GM12878 (cell line): ENCODE measurements around the gene AKT3. TPM values are rescaled to one million over a fixed set of nuclear protein-coding genes. Genes with fewer than 3 reads are reported as not detected.
A peak's percentile ranks its signal among the peaks of the same experiment; 100 is the strongest.

ENCODE experiments used
- ASH2L ChIP-seq: fragments of 300-600, 200-600 bp; sonication (generic); IDR thresholded peaks from 2 replicates; pipeline ENCODE4 v1.6.1; 2017; ENCODE audit warnings: low read depth, mild to moderate bottlenecking, borderline replicate concordance
- CBX5 ChIP-seq: sonication (generic); IDR thresholded peaks from 2 replicates; pipeline ENCODE4 v1.6.1; 2016; ENCODE audit warnings: low read depth, moderate library complexity, mild to moderate bottlenecking, inconsistent platforms
- CEBPB ChIP-seq, 2 experiments: fragments of 150-350 bp in 1 of 2; IDR thresholded peaks; 2 replicates each; pipeline ENCODE4 v1.6.1; 2012 to 2014; ENCODE audit warnings: low read depth in 2 of 2, low read length in 2 of 2, borderline replicate concordance in 1 of 2, inconsistent platforms in 1 of 2
- CHD1 ChIP-seq: IDR thresholded peaks from 2 replicates; pipeline ENCODE4 v1.6.1; 2012; ENCODE audit warnings: low read depth, low read length, improper control_type of control experiment
- CREM ChIP-seq: IDR thresholded peaks from 2 replicates; pipeline ENCODE4 v1.6.1; 2014; ENCODE audit warnings: antibody characterized with exemption, low read depth
- EGR1 ChIP-seq, 2 experiments: IDR thresholded peaks; 1 replicate in 1 of 2; 2 replicates in 1 of 2; pipeline ENCODE4 v1.6.1; 2011 to 2012; ENCODE audit warnings: low read depth in 2 of 2, low read length in 2 of 2, borderline replicate concordance in 1 of 2, mild to moderate bottlenecking in 1 of 2, moderate library complexity in 1 of 2
- HDAC2 ChIP-seq: fragments of 200-600 bp; sonication (generic); IDR thresholded peaks from 2 replicates; pipeline ENCODE4 v1.6.1; 2017
- HDAC6 ChIP-seq: fragments of 200-600 bp; sonication (generic); IDR thresholded peaks from one replicate; pipeline ENCODE4 v1.8.0; 2017; ENCODE audit warnings: antibody characterized with exemption; ENCODE audit not compliant: unreplicated experiment
- LARP7 ChIP-seq: fragments of 450-650 bp; IDR thresholded peaks from 2 replicates; pipeline ENCODE4 v1.6.1; 2017; ENCODE audit warnings: mild to moderate bottlenecking
- NFYB ChIP-seq: IDR thresholded peaks from 2 replicates; pipeline ENCODE4 v1.6.1; 2011; ENCODE audit warnings: low read depth, mild to moderate bottlenecking, low read length, improper control_type of control experiment, moderate library complexity; ENCODE audit not compliant: insufficient read depth
- SMC3 ChIP-seq: IDR thresholded peaks from 2 replicates; pipeline ENCODE4 v1.6.1; 2011; ENCODE audit warnings: low read length, improper control_type of control experiment, borderline replicate concordance
- YBX1 ChIP-seq: fragments of 450-650 bp; IDR thresholded peaks from 2 replicates; pipeline ENCODE4 v1.6.1; 2016; ENCODE audit warnings: antibody characterized with exemption
- YY1 ChIP-seq: IDR thresholded peaks from 2 replicates; pipeline ENCODE4 v1.6.1; 2011; ENCODE audit warnings: low read depth, mild to moderate bottlenecking, low read length
- polyA plus RNA-seq, 11 experiments: library from polyadenylated mRNA; depleted of rRNA in 4 of 11; unstranded in 6 of 11; stranded (reverse) in 5 of 11; fragments of >200 nt; fragmentation: Nextera tagmentation in 4 of 11; fragmentation: Illumina TruSeq in 1 of 11; extraction: Ambion mirVana in 4 of 11; extraction: Trizol in 1 of 11; gene quantifications; 1 replicate in 1 of 11; 2 replicates in 10 of 11; pipeline versions ENCODE4 v1.2.1 to v1.2.3, GENCODE V29; 2011 to 2016; ENCODE audit warnings: inconsistent platforms in 2 of 11, missing spikeins in 2 of 11, low read depth in 1 of 11
- total RNA-seq, 4 experiments: library from RNA; depleted of rRNA in 3 of 4; stranded (reverse); fragments of >200 nt in 3 of 4; fragmentation: Illumina TruSeq in 1 of 4; extraction: Trizol in 1 of 4; gene quantifications; 2 replicates each; pipeline versions ENCODE4 v1.2.1 to v1.2.3, GENCODE V29; 2013 to 2021
- TF ChIP-seq, protein P1 (sequence below): fragments of 150-350 bp; IDR thresholded peaks from 2 replicates; pipeline ENCODE4 v1.6.1; 2014; ENCODE audit warnings: mild to moderate bottlenecking, low read depth, low read length
- TF ChIP-seq, protein P2 (sequence below): fragments of 450-650 bp; conservative IDR thresholded peaks from 2 replicates; pipeline ENCODE4 v1.6.1; 2017; ENCODE audit warnings: mild to moderate bottlenecking, moderate library complexity
- TF ChIP-seq, protein P3 (sequence below): IDR thresholded peaks from 2 replicates; pipeline ENCODE4 v1.6.1; 2012; ENCODE audit warnings: improper control_type of control experiment, low read depth, low read length; ENCODE audit not compliant: insufficient replicate concordance
- TF ChIP-seq, protein P4 (sequence below): fragments of 450-650 bp; IDR thresholded peaks from 2 replicates; pipeline ENCODE4 v1.6.1; 2017; ENCODE audit warnings: antibody characterized with exemption, mild to moderate bottlenecking, moderate library complexity

Gene AKT3
- total and polyA plus RNA-seq, 10 of the 15 experiments (the other 5 are each of a cell fraction or from before 2014, with no cell fraction given), result 0.03 to 0.56 (median 0.19) TPM

DNA sequence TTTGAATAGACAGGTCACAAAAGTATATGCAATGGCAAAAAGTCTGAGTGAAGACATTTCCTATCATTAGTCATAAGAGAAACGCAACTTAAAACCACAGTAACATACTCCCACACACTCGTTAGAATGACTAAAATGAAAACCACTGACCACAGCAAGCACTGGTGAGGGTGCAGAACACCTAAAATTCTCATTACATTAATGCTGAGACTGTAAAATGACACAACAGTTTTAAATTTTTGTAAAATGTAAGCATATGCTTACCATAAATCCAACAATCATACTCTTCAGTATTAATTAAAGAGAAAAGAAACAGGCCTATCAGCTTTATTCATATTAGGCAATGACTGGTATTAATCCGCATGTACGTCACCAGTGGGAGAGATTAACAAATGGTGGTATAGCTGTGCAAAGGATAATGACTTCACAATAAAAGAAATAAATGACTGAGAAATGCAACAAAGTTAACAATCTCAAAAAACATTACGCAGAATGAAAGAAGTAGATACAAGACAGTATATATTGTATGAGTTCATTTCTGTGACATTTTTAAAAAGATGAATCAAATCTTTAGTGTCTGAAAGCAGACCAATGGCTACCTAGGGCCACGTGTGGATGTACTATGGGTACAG is 253.5 kb downstream of the AKT3 start (continued):
- TF ChIP-seq, protein P1, sequence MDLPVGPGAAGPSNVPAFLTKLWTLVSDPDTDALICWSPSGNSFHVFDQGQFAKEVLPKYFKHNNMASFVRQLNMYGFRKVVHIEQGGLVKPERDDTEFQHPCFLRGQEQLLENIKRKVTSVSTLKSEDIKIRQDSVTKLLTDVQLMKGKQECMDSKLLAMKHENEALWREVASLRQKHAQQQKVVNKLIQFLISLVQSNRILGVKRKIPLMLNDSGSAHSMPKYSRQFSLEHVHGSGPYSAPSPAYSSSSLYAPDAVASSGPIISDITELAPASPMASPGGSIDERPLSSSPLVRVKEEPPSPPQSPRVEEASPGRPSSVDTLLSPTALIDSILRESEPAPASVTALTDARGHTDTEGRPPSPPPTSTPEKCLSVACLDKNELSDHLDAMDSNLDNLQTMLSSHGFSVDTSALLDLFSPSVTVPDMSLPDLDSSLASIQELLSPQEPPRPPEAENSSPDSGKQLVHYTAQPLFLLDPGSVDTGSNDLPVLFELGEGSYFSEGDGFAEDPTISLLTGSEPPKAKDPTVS, result no peak
- TF ChIP-seq LARP7 (no peak), NFYB (no peak), ASH2L (no peak), CEBPB (IDR thresholded peaks at IDR 0.05; ENCODE audit: borderline replicate concordance in 1 of 2, low read depth in 2 of 2, low read length in 2 of 2) (peak in 1 of 2 experiments; percentile 98; a peak in 2 of 4 replicates), CHD1 (no peak), HDAC2 (no peak), HDAC6 (no peak), CBX5 (peak; percentile 80; the same call in 1 of the 2 replicates), SMC3 (no peak), CREM (peak; percentile 93), YY1 (no peak), YBX1 (no peak), EGR1 (IDR thresholded peaks at IDR 0.05; ENCODE audit: borderline replicate concordance in 1 of 2, low read depth in 2 of 2, low read length in 2 of 2) (peak in 1 of 2 experiments; percentile 80; a peak in 2 of 3 replicates)
- TF ChIP-seq, protein P2, sequence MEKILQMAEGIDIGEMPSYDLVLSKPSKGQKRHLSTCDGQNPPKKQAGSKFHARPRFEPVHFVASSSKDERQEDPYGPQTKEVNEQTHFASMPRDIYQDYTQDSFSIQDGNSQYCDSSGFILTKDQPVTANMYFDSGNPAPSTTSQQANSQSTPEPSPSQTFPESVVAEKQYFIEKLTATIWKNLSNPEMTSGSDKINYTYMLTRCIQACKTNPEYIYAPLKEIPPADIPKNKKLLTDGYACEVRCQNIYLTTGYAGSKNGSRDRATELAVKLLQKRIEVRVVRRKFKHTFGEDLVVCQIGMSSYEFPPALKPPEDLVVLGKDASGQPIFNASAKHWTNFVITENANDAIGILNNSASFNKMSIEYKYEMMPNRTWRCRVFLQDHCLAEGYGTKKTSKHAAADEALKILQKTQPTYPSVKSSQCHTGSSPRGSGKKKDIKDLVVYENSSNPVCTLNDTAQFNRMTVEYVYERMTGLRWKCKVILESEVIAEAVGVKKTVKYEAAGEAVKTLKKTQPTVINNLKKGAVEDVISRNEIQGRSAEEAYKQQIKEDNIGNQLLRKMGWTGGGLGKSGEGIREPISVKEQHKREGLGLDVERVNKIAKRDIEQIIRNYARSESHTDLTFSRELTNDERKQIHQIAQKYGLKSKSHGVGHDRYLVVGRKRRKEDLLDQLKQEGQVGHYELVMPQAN, result no peak
- TF ChIP-seq, protein P3, sequence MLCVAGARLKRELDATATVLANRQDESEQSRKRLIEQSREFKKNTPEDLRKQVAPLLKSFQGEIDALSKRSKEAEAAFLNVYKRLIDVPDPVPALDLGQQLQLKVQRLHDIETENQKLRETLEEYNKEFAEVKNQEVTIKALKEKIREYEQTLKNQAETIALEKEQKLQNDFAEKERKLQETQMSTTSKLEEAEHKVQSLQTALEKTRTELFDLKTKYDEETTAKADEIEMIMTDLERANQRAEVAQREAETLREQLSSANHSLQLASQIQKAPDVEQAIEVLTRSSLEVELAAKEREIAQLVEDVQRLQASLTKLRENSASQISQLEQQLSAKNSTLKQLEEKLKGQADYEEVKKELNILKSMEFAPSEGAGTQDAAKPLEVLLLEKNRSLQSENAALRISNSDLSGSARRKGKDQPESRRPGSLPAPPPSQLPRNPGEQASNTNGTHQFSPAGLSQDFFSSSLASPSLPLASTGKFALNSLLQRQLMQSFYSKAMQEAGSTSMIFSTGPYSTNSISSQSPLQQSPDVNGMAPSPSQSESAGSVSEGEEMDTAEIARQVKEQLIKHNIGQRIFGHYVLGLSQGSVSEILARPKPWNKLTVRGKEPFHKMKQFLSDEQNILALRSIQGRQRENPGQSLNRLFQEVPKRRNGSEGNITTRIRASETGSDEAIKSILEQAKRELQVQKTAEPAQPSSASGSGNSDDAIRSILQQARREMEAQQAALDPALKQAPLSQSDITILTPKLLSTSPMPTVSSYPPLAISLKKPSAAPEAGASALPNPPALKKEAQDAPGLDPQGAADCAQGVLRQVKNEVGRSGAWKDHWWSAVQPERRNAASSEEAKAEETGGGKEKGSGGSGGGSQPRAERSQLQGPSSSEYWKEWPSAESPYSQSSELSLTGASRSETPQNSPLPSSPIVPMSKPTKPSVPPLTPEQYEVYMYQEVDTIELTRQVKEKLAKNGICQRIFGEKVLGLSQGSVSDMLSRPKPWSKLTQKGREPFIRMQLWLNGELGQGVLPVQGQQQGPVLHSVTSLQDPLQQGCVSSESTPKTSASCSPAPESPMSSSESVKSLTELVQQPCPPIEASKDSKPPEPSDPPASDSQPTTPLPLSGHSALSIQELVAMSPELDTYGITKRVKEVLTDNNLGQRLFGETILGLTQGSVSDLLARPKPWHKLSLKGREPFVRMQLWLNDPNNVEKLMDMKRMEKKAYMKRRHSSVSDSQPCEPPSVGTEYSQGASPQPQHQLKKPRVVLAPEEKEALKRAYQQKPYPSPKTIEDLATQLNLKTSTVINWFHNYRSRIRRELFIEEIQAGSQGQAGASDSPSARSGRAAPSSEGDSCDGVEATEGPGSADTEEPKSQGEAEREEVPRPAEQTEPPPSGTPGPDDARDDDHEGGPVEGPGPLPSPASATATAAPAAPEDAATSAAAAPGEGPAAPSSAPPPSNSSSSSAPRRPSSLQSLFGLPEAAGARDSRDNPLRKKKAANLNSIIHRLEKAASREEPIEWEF, result no peak
- TF ChIP-seq, protein P4, sequence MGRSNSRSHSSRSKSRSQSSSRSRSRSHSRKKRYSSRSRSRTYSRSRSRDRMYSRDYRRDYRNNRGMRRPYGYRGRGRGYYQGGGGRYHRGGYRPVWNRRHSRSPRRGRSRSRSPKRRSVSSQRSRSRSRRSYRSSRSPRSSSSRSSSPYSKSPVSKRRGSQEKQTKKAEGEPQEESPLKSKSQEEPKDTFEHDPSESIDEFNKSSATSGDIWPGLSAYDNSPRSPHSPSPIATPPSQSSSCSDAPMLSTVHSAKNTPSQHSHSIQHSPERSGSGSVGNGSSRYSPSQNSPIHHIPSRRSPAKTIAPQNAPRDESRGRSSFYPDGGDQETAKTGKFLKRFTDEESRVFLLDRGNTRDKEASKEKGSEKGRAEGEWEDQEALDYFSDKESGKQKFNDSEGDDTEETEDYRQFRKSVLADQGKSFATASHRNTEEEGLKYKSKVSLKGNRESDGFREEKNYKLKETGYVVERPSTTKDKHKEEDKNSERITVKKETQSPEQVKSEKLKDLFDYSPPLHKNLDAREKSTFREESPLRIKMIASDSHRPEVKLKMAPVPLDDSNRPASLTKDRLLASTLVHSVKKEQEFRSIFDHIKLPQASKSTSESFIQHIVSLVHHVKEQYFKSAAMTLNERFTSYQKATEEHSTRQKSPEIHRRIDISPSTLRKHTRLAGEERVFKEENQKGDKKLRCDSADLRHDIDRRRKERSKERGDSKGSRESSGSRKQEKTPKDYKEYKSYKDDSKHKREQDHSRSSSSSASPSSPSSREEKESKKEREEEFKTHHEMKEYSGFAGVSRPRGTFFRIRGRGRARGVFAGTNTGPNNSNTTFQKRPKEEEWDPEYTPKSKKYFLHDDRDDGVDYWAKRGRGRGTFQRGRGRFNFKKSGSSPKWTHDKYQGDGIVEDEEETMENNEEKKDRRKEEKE, result no peak
